SK-N-SH treated with all-trans-retinoic acid at 6 μM for 48 hours (cell line): ENCODE results near the gene COPS9.

ENCODE experiments used
- ATAC-seq: fragments of 200-7000 bp; cut with Tn5 transposase; 3 replicates; pipeline ENCODE4 v1.9.1; 2020; ENCODE audit warnings: mild to moderate bottlenecking, moderate library complexity
- ARNTL ChIP-seq: fragments of 450-650 bp; formaldehyde crosslinking; IDR thresholded peaks from 2 replicates; pipeline ENCODE4 v1.5.0; 2020; ENCODE audit warnings: low read depth, mild to moderate bottlenecking, moderate library complexity, borderline replicate concordance
- BACH2 ChIP-seq: fragments of 250-450 bp; sonication (Bioruptor Pico); IDR thresholded peaks from 2 replicates; pipeline ENCODE4 v1.9.0; 2021; ENCODE audit warnings: mild to moderate bottlenecking, borderline replicate concordance
- CREB5 ChIP-seq: fragments of 250-450 bp; sonication (Bioruptor Pico); IDR thresholded peaks from 2 replicates; pipeline ENCODE4 v1.5.1; 2020; ENCODE audit warnings: low read depth, mild to moderate bottlenecking, moderate library complexity
- CSDC2 ChIP-seq: fragments of 250-450 bp; sonication (Bioruptor Pico); IDR thresholded peaks from 2 replicates; pipeline ENCODE4 v1.5.0; 2020; ENCODE audit warnings: mild to moderate bottlenecking, moderate library complexity
- CSRNP3 ChIP-seq: fragments of 250-450 bp; sonication (Bioruptor Pico); IDR thresholded peaks from 2 replicates; pipeline ENCODE4 v1.5.1; 2021; ENCODE audit warnings: mild to moderate bottlenecking, moderate library complexity
- ESRRG ChIP-seq: fragments of 250-450 bp; sonication (Bioruptor Pico); IDR thresholded peaks from 2 replicates; pipeline ENCODE4 v1.6.1; 2021; ENCODE audit warnings: mild to moderate bottlenecking
- GLIS3 ChIP-seq: fragments of 250-450 bp; sonication (Bioruptor Pico); IDR thresholded peaks from 2 replicates; pipeline ENCODE4 v1.5.0; 2020; ENCODE audit warnings: mild to moderate bottlenecking, moderate library complexity
- ISL1 ChIP-seq: fragments of 250-450 bp; sonication (Bioruptor Pico); IDR thresholded peaks from 2 replicates; pipeline ENCODE4 v2.1.2; 2022; ENCODE audit warnings: mild to moderate bottlenecking, moderate library complexity
- OSR1 ChIP-seq: fragments of 250-450 bp; sonication (Bioruptor Pico); IDR thresholded peaks from 2 replicates; pipeline ENCODE4 v1.8.0; 2022; ENCODE audit warnings: moderate library complexity, mild to moderate bottlenecking, inconsistent platforms
- PATZ1 ChIP-seq: fragments of 250-450 bp; sonication (Bioruptor Pico); IDR thresholded peaks from 2 replicates; pipeline ENCODE4 v1.8.0; 2020; ENCODE audit warnings: mild to moderate bottlenecking, moderate library complexity, borderline replicate concordance
- POU6F1 ChIP-seq: fragments of 250-450 bp; sonication (Bioruptor Pico); IDR thresholded peaks from 2 replicates; pipeline ENCODE4 v1.8.0; 2021; ENCODE audit warnings: low read depth, mild to moderate bottlenecking, moderate library complexity, borderline replicate concordance
- PPARA ChIP-seq: fragments of 250-450 bp; sonication (Bioruptor Pico); IDR thresholded peaks from 2 replicates; pipeline ENCODE4 v1.5.0; 2020; ENCODE audit warnings: mild to moderate bottlenecking, borderline replicate concordance
- RARB ChIP-seq: fragments of 250-450 bp; sonication (Bioruptor Pico); IDR thresholded peaks from 2 replicates; pipeline ENCODE4 v1.8.0; 2021; ENCODE audit warnings: mild to moderate bottlenecking, moderate library complexity
- SNAI2 ChIP-seq: fragments of 250-450 bp; sonication (Bioruptor Pico); IDR thresholded peaks from 2 replicates; pipeline ENCODE4 v1.5.0; 2020; ENCODE audit warnings: mild to moderate bottlenecking, moderate library complexity
- TCF4 ChIP-seq: fragments of 250-450 bp; sonication (Bioruptor Pico); IDR thresholded peaks from 2 replicates; pipeline ENCODE4 v1.8.0; 2021; ENCODE audit warnings: mild to moderate bottlenecking, moderate library complexity, borderline replicate concordance
- TOX ChIP-seq: fragments of 250-450 bp; sonication (Bioruptor Pico); IDR thresholded peaks from 2 replicates; pipeline ENCODE4 v1.8.0; 2021; ENCODE audit warnings: mild to moderate bottlenecking, moderate library complexity, borderline replicate concordance
- TSHZ2 ChIP-seq: fragments of 250-450 bp; sonication (Bioruptor Pico); IDR thresholded peaks from 2 replicates; pipeline ENCODE4 v1.5.0; 2020; ENCODE audit warnings: mild to moderate bottlenecking, moderate library complexity
- ZFP3 ChIP-seq: fragments of 250-450 bp; sonication (Bioruptor Pico); IDR thresholded peaks from 2 replicates; pipeline ENCODE4 v1.5.0; 2020; ENCODE audit warnings: mild to moderate bottlenecking, moderate library complexity
- ZFP30 ChIP-seq: fragments of 450-650 bp; formaldehyde crosslinking; IDR thresholded peaks from 2 replicates; pipeline ENCODE4 v1.5.0; 2022; ENCODE audit warnings: mild to moderate bottlenecking, moderate library complexity
- ZNF565 ChIP-seq: fragments of 450-650 bp; formaldehyde crosslinking; conservative IDR thresholded peaks from 2 replicates; pipeline ENCODE4 v1.5.0; 2020; ENCODE audit warnings: low read depth, mild to moderate bottlenecking, moderate library complexity
- ZNF70 ChIP-seq: fragments of 450-650 bp; formaldehyde crosslinking; IDR thresholded peaks from 2 replicates; pipeline ENCODE4 v1.5.0; 2020; ENCODE audit warnings: mild to moderate bottlenecking, moderate library complexity
- ZNF8 ChIP-seq: fragments of 450-650 bp; formaldehyde crosslinking; IDR thresholded peaks from 2 replicates; pipeline ENCODE4 v1.5.0; 2020; ENCODE audit warnings: mild to moderate bottlenecking, moderate library complexity

Gene COPS9

GRCh38 chr2:240159251-240159839, 23.2 kb upstream of the COPS9 start:
- no peak for TF ChIP-seq ISL1 (CRISPR knock-in tag)
- no peak for TF ChIP-seq ARNTL
- no peak for TF ChIP-seq ZFP3
- no peak for TF ChIP-seq CSRNP3 (CRISPR knock-in tag)
- no peak for TF ChIP-seq ESRRG (CRISPR knock-in tag)
- no peak for ATAC-seq

GRCh38 chr2:240157147-240157470, 21.0 kb upstream of the COPS9 start:
- no peak for ATAC-seq

GRCh38 chr2:240156435-240157146, 20.5 kb upstream of the COPS9 start:
- TF ChIP-seq BACH2 (CRISPR knock-in tag), result no peak
- no peak for TF ChIP-seq PATZ1
- TF ChIP-seq CREB5 (CRISPR knock-in tag), result no peak

More at GRCh38 chr2:240157147-240157470, 21.0 kb upstream of the COPS9 start:
- no peak for TF ChIP-seq OSR1
- TF ChIP-seq GLIS3, result no peak
- no peak for TF ChIP-seq ZNF8 (CRISPR knock-in tag)
- no peak for TF ChIP-seq POU6F1 (CRISPR knock-in tag)
- no peak for TF ChIP-seq ZFP3
- TF ChIP-seq CSDC2 (CRISPR knock-in tag), result no peak
- TF ChIP-seq TOX (CRISPR knock-in tag), result no peak
- no peak for TF ChIP-seq ZNF565 (CRISPR knock-in tag)
- TF ChIP-seq ZNF70 (CRISPR knock-in tag), result no peak
- no peak for TF ChIP-seq RARB (CRISPR knock-in tag)
- no peak for TF ChIP-seq ESRRG (CRISPR knock-in tag)
- no peak for TF ChIP-seq ZFP30

GRCh38 chr2:240155745-240156390, 19.8 kb upstream of the COPS9 start:
- ATAC-seq, result no peak
- TF ChIP-seq PPARA (CRISPR knock-in tag) (no peak), ESRRG (CRISPR knock-in tag) (no peak)

More at GRCh38 chr2:240156435-240157146, 20.5 kb upstream of the COPS9 start:
- ATAC-seq, result no peak

- ATAC-seq, result no peak
- TF ChIP-seq SNAI2 (CRISPR knock-in tag), result no peak
- no peak for TF ChIP-seq TSHZ2 (CRISPR knock-in tag)
- no peak for TF ChIP-seq OSR1
- TF ChIP-seq CREB5 (CRISPR knock-in tag), result no peak
- TF ChIP-seq ZFP3, result no peak
- no peak for TF ChIP-seq TCF4
- TF ChIP-seq ISL1 (CRISPR knock-in tag), result no peak
Observed at GRCh38 chr2:240155048-240155744, 19.1 kb upstream of the COPS9 start.
